ENCODE measurements around the gene FGFR3. TPM values are rescaled to one million over a fixed set of nuclear protein-coding genes. Genes with fewer than 3 reads are reported as not detected.

The FGFR3 gene
- total and polyA plus RNA-seq, 9 of the 15 experiments (the other 6 are each of a cell fraction or from before 2014, with no cell fraction given): 1.2 to 60.4 (median 12.7) TPM

DNA sequence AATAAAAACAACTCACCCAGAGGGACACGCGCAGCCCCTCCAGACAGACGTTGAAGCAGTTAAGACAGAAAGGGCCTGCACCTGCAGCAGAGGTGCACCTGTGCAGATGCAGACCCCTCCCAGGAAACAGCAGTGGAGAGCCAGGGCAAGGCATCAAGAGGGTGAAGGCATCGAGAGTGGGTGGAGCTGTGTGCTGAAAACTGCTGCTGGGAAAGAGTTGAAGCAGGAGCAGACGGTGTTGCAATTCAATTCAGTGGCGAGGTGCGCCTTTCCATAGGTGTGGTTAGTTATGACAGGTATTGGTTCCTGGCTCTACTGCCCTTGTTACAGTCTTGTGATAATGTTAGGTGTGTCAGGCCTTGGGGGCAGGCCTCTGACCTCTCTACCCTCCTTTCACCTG lies 46.2 kb downstream of the FGFR3 start:
- H3K9me1 ChIP-seq (ENCODE audit: control insufficient read depth, insufficient read depth, low read length): peaks cover 2% of the 10 kb centered on the region
- H3K27me3 ChIP-seq (ENCODE audit: control insufficient read depth in 2 of 2, insufficient read depth in 2 of 2, low read length in 2 of 2): no peaks in the 10 kb centered on the region
- peaks cover 18% of the 10 kb centered on the region for H4K20me1 ChIP-seq (replicated peaks; ENCODE audit: control insufficient read depth, insufficient read depth, low read length)
- no peak for ATAC-seq
- POLR2A ChIA-PET: interaction anchor here (0.6 to 1.1 kb wide), 4 partner anchors 12 to 100 kb away, joined by 3 read pairs; no protein-coding TSS in a partner anchor
- H3K36me3 ChIP-seq (ENCODE audit: control insufficient read depth, insufficient read depth, low read length): peaks cover 94% of the 10 kb centered on the region; the same call in 2 of the 3 replicates
- H3K4me3 ChIP-seq: no peak overlapping the region
- no peak overlapping the region for H2AFZ ChIP-seq (ENCODE audit: low read depth, low read length)
- CTCF ChIA-PET (ENCODE audit: low intra/inter-chr PET ratio): interaction anchor here (0.5 kb wide), 1 partner anchor 27 kb away, joined by 3 read pairs; no protein-coding TSS in a partner anchor
- no peak overlapping the region for H3K9ac ChIP-seq (ENCODE audit: insufficient read depth in 1 of 2, low read depth in 2 of 2, low read length in 2 of 2)
- BruUV-seq (replicated peaks): no TSS peak
- H3K4me1 ChIP-seq (replicated peaks in 1 of 2; ENCODE audit: control insufficient read depth in 2 of 2, insufficient read depth in 2 of 2, low read length in 2 of 2): peaks cover 0 to 4% of the 10 kb centered on the region in 2 experiments; a peak in 1 of 5 replicates
- H3K9me3 ChIP-seq (replicated peaks; ENCODE audit: control insufficient read depth, insufficient read depth, low read depth, low read length): no peaks in the 10 kb centered on the region
- intact Hi-C loops (cut with micrococcal nuclease) (no loop called here), in situ Hi-C loops (cut with MboI) (no loop called here)
- H3K4me2 ChIP-seq (ENCODE audit: insufficient read depth, low read length): no peak overlapping the region
- no peak for TF ChIP-seq RNF2 (IDR thresholded peaks at IDR 0.05)
- no peak for TF ChIP-seq NFATC3 (IDR thresholded peaks at IDR 0.05)
- no peak for TF ChIP-seq BACH1 (tag; IDR thresholded peaks at IDR 0.05)
- no peak for TF ChIP-seq ZNF134 (CRISPR knock-in tag; conservative IDR thresholded peaks at IDR 0.05)
- H3K79me2 ChIP-seq (ENCODE audit: control insufficient read depth, insufficient read depth, low read length): peaks cover 33% of the 10 kb centered on the region
- DNase-seq (ENCODE audit: extremely low read depth in 1 of 4, low spot score in 3 of 4): no peak
- FAIRE-seq: no peak
- no peak overlapping the region for H3K27ac ChIP-seq (ENCODE audit: extremely low read depth, low read depth, low read length)
- WGBS (ENCODE audit: insufficient coverage, low coverage, missing lambda C conversion rate): 96% methylated on average over 7 of the region's 7 CpGs

DNA sequence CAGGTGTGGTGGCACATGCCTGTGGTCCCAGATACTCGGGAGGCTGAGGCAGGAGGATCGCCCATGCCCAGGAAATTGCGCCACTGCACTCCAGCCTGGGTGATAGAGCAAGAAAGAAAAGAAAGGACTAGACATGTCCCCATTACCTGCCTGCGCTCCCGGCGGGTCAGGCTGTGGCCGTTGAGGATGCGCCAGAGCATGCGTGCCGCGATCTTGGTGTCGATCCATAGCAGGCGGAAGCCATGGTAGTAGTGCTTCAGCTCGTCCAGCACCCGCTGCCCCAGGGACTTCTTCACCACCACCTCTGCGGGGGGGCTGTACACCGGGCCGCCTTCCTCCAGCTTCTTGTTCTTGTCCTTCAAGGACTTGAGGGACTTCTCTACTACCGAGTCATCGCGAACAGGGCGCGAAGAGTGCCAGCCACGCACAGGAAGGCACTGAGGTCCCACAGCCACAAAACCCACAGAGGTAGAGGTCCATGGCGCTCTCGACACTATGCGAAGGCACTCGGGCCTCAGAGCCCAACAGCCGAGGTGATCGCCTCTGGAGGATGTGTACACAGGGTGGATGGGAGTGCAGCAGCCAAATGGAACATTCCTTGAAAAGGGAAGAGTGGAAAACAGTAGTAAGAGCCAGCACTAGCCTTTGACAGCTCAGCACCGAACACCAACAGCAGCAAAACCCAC lies 48.3 kb downstream of the FGFR3 start:
- no peak overlapping the region for H3K4me2 ChIP-seq (ENCODE audit: insufficient read depth, low read length)
- TF ChIP-seq ZKSCAN8 (CRISPR knock-in tag; IDR thresholded peaks at IDR 0.05) (no peak), PTBP1 (IDR thresholded peaks at IDR 0.05; ENCODE audit: low read depth, low read length) (no peak), ZNF766 (CRISPR knock-in tag; conservative IDR thresholded peaks at IDR 0.05) (no peak), NFXL1 (CRISPR knock-in tag; IDR thresholded peaks at IDR 0.05) (no peak), TAL1 (IDR thresholded peaks at IDR 0.05) (no peak), ZNF124 (CRISPR knock-in tag; IDR thresholded peaks at IDR 0.05) (no peak), C11orf30 (IDR thresholded peaks at IDR 0.05; ENCODE audit: low read depth) (no peak)
- TF ChIP-seq, protein P1, sequence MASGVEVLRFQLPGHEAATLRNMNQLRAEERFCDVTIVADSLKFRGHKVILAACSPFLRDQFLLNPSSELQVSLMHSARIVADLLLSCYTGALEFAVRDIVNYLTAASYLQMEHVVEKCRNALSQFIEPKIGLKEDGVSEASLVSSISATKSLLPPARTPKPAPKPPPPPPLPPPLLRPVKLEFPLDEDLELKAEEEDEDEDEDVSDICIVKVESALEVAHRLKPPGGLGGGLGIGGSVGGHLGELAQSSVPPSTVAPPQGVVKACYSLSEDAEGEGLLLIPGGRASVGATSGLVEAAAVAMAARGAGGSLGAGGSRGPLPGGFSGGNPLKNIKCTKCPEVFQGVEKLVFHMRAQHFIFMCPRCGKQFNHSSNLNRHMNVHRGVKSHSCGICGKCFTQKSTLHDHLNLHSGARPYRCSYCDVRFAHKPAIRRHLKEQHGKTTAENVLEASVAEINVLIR (CRISPR knock-in tag; IDR thresholded peaks at IDR 0.05): no peak
- TF ChIP-seq, protein P2, sequence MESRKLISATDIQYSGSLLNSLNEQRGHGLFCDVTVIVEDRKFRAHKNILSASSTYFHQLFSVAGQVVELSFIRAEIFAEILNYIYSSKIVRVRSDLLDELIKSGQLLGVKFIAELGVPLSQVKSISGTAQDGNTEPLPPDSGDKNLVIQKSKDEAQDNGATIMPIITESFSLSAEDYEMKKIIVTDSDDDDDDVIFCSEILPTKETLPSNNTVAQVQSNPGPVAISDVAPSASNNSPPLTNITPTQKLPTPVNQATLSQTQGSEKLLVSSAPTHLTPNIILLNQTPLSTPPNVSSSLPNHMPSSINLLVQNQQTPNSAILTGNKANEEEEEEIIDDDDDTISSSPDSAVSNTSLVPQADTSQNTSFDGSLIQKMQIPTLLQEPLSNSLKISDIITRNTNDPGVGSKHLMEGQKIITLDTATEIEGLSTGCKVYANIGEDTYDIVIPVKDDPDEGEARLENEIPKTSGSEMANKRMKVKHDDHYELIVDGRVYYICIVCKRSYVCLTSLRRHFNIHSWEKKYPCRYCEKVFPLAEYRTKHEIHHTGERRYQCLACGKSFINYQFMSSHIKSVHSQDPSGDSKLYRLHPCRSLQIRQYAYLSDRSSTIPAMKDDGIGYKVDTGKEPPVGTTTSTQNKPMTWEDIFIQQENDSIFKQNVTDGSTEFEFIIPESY (CRISPR knock-in tag; IDR thresholded peaks at IDR 0.05): 0 out of 2 replicates have a peak, but pooled peaks have one; percentile 24
- WGBS (ENCODE audit: insufficient coverage, low coverage, missing lambda C conversion rate): 93% methylated on average over 25 of the region's 31 CpGs
- FAIRE-seq (no peak), DNase-seq (ENCODE audit: extremely low read depth in 1 of 4, low spot score in 3 of 4) (no peak), ATAC-seq (no peak)
- no TSS peak for BruUV-seq (replicated peaks)
- H3K36me3 ChIP-seq (ENCODE audit: control insufficient read depth, insufficient read depth, low read length): peaks cover 89% of the 10 kb centered on the region
- no peaks in the 10 kb centered on the region for H3K9me3 ChIP-seq (replicated peaks; ENCODE audit: control insufficient read depth, insufficient read depth, low read depth, low read length)
- no peak overlapping the region for H3K9ac ChIP-seq (ENCODE audit: insufficient read depth in 1 of 2, low read depth in 2 of 2, low read length in 2 of 2)
- intact Hi-C loops (cut with micrococcal nuclease) (no loop called here), in situ Hi-C loops (cut with MboI) (no loop called here)
- H3K4me1 ChIP-seq (replicated peaks in 1 of 2; ENCODE audit: control insufficient read depth in 2 of 2, insufficient read depth in 2 of 2, low read length in 2 of 2): peaks cover 0 to 4% of the 10 kb centered on the region in 2 experiments; a peak in 1 of 5 replicates
- no peaks in the 10 kb centered on the region for H3K27me3 ChIP-seq (ENCODE audit: control insufficient read depth in 2 of 2, insufficient read depth in 2 of 2, low read length in 2 of 2)
- ChIA-PET CTCF (ENCODE audit: low intra/inter-chr PET ratio) (no interaction called here), POLR2A (interaction anchor here (0.6 kb wide), 1 partner anchor 10 kb away, joined by 3 read pairs; no protein-coding TSS in a partner anchor)
- peaks cover 17% of the 10 kb centered on the region for H4K20me1 ChIP-seq (replicated peaks; ENCODE audit: control insufficient read depth, insufficient read depth, low read length)
- peaks cover 2% of the 10 kb centered on the region for H3K9me1 ChIP-seq (ENCODE audit: control insufficient read depth, insufficient read depth, low read length)
- no peak overlapping the region for H2AFZ ChIP-seq (ENCODE audit: low read depth, low read length)
- H3K27ac ChIP-seq (ENCODE audit: extremely low read depth, low read depth, low read length): no peak overlapping the region
- H3K4me3 ChIP-seq: no peak overlapping the region
- H3K79me2 ChIP-seq (ENCODE audit: control insufficient read depth, insufficient read depth, low read length): peaks cover 44% of the 10 kb centered on the region
